SK-MEL-5 (cell line): Measurements from ENCODE around the gene KRT17. TPM values are rescaled to one million over a fixed set of nuclear protein-coding genes. Genes with fewer than 3 reads are reported as not detected.
"Not testable (repeated sequence)": the region's sequence is repeated elsewhere in the genome, so short reads cannot be mapped to it uniquely, and the experiment has no call there.

Experiments
- DNase-seq: peaks from one replicate; pipeline ENCODE4 v3.0.0-alpha.2; 2016; ENCODE audit warnings: low read depth, low spot score
- in situ Hi-C: cut with HindIII; loops from 2 replicates; pipeline ENCODE4 v1.10.0; 2016; ENCODE audit warnings: low sequenced_read_pairs, high pct_unique_total_duplicates, low pct_unique_long_range_greater_than_20kb
- total RNA-seq: library from RNA; depleted of rRNA; stranded (reverse); fragments of >200 nt; shearing (Covaris generic); gene quantifications from 2 replicates; pipeline ENCODE4 v1.2.3, GENCODE V29; 2014

The KRT17 gene
- total RNA-seq, 1 experiment from 2014 or later = not detected

DNA sequence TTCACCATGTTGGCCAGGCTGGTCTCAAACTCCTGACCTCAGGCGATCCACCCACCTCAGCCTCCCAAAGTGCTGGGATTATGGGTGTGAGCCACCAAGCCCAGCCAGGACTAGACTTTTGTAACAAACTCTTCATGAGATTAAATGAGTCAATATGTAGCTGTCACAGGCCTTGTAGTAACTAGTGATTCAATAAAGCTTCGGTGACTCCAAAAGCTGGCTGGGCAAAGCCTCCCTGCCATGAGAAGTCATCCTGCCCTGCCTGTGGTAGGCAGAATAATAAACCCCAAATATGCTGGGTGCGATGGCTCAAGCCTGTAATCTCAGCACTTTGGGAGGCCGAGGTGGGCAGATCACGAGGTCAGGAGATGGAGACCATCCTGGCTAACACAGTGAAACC lies 16.2 kb upstream of the KRT17 start:
- DNase-seq, in situ Hi-C loops: not testable (repeated sequence)

DNA sequence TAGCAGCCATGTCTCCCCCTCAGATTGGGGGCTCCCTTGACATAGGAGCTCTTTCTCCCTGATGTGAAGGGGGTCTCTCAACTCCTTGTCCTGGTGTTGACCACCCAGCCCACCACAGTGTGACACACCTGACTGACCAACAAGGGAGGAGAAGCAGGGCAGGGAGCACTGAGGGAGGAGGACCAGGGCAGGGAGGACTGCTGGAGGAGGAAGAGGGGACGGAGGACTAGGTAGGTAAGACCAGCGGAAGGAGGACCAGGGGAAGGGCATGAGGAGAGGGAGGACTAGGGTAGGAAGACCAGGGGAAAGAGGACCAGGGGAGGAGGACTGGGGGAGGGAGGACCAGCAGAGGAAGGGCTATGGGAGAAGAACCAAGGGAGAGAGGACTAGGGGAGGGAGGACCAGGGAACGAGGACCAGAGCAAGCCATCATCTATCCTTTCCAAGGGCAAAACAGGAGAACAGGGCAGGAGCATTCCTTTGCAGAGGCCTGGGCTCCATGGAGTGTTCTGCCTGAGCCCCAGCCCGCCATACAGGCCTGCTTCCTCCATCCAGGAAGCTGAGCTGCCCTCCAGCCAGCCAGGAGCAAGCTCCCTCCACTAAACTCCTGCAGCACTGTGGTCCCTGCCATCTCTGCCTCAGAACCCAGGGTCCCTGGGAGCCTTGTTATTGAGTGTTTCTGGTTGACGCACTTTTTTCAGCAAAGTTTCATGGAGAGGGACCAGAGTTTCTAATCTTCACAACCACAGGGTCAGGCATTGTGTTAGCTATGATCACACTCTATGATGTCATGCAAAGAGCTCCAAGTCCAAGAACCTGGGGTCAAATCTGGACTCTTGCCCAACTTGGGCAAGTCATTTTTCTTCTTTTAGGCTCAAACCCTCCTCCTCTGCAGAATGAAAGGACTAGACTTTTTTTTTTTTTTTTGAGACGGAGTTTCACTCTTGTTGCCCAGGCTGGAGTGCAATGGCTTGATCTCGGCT lies 15.4 kb upstream of the KRT17 start:
- in situ Hi-C loops = no loop called here
- DNase-seq = no peak

DNA sequence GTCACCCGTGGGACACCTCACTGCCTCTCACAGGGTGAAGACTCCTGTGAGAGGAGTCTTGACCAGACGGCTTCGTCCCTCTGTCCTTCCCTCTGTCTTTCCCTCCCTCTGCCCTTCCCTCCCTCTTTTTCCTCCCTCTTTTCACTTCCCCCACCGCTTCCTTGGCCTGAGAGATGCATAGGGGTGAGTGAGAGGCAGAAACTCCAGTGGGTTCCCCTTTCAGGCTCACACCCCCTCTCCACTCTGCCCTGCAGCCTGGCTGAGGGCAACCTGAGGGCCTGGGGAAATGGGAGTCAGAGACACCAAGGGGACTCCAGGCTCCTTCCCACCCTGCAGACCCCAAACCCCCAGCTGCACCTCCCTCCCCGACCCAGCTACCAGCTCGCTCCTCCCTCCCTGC lies 14.6 kb upstream of the KRT17 start:
- in situ Hi-C loops = no loop called here
- DNase-seq = no peak

DNA sequence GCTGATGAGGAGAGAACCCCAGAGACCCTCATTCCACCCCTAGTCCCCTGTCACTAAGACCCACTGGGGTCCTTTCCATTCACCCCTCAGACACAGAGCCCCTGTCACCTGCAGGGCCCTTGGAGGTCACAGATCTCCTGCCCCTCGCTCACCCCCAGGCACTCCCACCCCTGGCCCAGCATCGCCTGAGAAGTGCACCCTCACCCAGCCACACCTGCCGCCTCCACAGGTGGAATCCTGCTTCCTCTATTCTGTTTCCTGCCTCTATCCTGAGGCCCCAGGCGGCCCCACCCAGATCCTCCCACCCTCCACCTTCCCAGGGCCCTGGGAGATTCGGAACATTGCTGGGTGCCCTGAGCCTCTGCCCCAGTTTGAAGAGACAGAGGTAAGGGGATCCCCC lies 13.8 kb upstream of the KRT17 start:
- DNase-seq = no peak
- in situ Hi-C loops = no loop called here

DNA sequence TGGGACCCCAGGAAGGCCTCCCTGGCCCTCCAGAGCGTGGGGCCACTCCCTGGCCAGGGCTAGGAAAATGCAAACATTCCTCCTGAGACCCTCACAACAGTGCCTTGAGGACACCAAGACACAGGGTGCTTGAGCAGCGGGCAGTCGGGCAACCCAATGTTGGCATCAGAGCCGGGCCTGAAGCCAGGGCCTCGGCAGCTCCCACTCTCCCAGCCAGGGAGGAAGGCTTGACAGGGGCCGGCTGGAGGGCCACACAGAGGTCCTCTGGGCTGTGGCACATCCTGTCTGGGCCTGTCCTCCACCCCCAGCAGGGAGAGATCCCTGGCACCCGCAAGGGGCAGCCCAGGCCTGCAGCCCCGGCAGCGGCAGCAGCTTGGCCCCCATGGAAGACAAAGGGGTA lies 12.3 kb upstream of the KRT17 start:
- in situ Hi-C loops = no loop called here
- no peak for DNase-seq

DNA sequence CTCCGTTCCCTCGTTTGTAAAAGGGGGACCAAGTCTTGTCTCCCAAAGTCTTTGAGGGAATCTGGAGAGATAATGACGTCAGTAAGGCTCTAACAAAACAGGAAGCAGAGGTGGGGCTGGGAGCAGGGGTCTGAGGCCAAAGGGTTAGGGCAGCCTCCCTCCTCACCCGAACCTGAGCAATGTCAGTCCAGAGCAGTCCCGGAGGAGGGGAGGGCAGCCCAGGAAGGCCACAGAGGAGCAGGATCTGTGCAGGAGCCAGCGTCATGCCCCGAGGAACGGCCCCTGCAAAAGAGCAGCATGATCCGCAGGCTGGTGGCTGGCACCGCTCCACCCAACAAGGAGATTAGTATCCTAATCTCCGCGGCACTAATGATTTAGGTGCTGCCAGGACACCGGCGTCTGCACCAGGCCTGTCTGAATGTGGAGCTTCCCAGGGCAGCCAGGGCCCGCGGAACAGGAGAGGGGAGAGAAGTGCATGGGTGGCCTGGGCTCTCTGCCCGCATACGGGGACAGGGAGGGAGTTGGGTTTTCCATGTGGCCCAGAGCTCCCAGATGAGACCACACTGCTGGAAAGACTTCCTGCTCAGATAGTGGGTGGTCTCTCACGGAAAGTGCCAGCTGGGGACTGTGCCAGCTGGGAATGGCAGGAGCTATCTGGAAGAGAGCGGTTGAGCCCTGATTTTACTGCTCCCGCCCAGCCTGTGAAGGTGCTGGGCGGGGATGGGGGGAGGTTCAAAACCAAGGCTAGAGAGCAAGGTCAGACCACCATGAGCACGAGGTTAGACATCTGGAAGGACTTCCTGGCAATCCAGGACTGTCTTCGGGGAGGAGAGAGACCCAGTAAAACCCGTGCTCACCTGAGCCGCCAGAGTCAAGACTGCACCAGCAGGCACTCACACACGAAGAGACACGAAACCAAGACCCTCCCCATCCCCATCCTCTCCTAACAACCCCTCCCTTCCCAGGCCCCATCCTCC lies 11.0 kb upstream of the KRT17 start:
- no peak for DNase-seq
- in situ Hi-C loops = no loop called here

DNA sequence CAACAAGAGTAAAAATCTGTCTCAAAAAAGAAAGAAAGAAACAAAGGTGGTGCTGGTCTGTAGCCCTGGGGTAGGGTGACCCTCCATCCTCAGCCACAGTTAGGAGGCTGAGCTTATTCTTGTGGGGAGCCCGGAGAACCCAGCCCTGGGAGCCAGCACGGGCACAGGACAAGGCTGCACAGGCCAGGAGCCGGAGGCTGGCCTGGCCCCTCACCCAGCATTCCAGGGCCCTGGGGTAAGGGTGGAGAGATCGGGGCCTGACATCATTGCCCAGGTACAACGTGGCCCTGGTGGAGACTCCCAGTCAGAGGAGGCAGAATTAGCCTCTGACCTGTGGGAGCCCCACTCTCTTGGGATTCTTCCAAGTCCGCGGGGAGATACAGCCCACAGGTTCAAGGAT lies 10.3 kb upstream of the KRT17 start:
- no peak for DNase-seq
- in situ Hi-C loops = no loop called here

DNA sequence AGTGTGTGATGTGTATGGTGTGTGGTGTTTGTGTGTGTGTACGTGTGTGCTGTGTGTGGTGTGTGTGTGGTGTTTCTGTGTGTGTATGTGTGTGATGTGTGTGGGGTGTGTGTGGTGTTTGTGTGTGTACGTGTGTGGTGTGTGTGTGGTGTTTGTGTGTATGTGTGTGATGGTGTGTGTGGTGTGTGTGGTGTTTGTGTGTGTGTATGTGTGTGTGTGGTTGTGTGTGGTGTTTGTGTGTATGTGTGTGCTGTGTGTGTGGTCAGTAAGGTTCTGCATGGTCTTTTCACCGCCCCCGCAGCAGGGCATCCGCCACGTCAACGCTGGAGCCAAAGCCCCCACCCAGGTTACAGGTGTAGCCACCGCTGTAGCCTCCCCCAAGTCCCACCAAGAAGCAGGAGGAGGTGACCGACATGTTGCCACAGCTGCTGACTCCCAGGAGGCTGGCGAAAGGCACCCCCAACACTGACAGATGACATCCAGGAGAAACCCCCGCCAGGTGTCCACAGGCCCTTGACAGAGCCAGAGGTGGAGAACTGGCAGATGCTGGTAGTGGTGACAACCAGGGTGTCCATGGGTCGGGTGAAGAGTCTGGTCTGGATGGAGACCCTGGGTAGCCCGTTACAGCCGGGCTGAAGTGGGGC lies 9.3 kb upstream of the KRT17 start:
- in situ Hi-C loops = no loop called here

DNA sequence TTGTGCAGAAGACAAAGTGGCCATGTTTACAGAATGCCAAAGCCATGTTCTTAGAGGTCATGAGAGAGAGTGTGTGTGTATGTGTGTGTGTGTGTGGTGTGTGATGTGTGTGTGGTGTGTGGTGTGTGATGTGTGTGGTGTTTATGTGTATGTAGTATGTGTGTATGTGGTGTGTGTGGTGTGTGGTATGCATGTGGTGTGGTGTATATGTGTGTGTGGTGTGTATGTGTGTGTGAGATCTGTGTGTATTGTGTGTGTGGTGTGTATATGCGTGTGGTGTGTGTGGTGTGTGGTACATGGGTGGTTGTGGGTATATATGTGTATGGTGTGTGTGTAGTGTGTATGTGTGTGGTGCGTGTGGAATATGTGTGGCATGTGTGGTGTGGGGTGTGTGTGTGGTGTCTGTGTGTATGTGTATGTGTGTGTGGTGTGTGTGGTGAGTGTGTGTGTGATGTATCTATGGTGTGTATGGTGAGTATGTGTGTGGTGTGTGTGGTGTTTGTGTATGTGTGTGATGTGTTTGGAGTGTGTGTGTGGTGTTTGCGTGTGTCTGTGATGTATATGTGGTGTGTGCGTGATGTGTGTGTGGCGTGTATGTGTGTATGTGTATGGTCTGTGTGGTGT lies 8.2 kb upstream of the KRT17 start:
- in situ Hi-C loops = no loop called here
- DNase-seq = no peak

More for the DNA sequence above, 9.3 kb upstream of the KRT17 start:
- no peak for DNase-seq

DNA sequence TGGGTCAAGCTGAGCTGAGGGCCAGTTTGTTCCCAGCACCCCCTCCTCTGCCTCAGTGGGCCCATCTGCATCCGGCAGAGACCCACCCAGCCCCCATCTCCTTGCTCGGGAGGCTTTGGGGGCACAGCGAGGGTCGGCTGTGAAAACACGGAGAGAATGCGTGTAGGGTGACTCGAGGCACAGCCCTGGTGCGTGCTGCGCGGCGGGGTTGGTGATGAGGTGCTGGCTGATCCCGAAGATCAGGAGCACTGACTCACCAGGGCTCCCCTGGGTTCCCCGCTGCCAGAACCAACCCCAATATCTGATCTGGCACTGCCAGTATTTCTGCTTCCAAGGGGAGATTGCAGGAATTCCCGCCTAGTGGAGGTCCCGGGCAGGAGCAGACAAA lies 7.5 kb upstream of the KRT17 start:
- DNase-seq = no peak
- in situ Hi-C loops = no loop called here

DNA sequence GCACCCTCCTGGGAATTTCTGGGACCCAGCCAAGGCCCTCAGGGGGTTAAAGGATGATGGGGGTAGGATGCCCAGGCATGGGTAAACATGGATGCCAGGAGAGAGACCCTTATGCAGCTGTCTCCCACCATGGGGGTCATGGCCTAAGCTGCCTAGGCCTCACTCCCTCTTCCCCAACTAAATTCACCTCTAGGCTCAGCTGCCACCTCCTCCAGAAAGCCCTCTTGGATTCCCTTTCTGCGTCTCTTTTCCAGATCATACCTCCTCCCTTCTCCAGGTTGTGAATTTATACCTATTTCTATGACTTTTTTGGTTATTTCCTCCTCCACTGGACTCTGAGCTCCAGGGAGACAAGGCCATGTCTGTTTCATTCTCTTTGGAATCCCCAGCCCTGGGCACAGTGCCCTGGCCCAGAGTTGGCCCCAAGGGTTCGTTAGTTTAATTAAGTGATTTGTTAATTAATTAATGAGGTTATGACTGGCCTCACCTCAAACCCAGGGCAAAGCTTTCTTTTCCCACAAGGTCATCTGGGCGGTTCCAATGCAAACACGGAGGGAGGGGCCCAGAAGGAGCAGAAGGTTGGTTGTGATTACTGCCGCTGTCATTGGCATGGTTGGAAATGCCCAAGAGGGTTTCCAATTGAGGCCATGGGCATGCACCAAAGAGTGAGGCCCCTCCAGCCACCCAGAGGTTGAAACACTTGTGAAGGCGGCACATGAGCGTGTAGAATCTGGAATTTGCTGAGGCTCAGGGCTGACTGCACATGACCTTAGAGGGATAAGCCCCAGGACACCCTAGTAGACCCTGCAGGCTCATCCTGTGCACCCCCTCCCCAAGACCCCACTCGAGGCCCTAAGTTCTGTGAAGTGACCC lies 6.9 kb upstream of the KRT17 start:
- in situ Hi-C loops = no loop called here

DNA sequence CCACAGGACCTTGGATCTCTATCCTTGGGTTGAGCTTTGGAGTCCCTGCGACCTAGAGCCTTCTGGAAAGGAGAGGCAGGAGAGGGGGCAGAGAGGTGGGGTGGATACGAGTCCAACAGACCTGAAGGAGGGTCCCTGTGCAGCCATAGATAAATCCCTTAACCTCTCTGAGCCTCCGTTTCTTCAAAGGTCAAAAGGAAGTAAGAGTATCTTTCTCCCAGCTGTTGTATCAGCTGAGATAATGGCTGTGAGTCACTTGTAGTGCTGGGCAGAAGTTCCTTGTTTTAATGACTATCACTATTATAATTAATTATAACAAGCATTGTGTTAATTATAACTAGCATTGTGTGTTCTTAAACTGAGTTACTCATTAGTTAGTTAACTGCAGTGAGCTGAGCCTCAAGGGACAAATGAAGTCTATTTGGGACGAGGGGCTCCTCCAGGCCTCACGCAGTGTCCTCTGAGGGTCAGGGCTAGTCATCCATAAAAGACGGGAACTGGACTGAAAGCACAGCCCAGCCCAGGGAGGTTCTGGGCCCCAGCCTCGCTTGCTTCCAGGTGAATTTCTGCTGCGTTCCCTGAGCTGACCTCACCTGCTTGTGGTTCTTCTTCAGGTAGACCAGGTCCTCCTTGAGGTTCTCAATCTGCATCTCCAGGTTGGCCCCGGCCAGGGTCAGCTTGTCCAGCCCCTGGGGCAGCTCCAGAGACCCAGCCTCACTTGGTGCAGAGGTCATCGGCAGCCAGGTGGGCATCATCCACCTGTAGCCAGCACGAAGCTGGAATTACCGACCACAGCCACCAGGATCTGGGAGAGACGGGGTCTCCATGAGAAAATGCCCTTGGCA lies 5.7 kb upstream of the KRT17 start:
- no peak for DNase-seq
- in situ Hi-C loops = no loop called here

More for the DNA sequence above, 6.9 kb upstream of the KRT17 start:
- DNase-seq = no peak

DNA sequence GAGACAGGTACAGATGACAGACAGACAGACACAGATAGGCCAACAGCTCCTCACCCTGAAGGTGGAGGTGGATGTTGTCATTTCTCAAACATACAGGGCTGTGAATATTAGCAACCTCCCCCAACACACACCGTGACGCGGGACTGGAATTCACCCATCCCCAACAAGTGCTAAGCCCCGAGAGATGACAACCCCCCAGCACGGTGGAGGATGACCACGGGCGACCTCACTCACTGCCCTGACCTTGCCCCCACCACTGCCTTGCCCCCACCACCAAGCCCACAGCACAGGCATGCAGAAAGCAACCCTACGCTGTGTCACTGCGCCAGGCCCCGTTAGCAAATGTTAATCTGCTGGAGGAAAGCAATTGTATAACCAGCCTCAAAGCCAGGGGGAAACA lies 4.9 kb upstream of the KRT17 start:
- no peak for DNase-seq
- in situ Hi-C loops = no loop called here

DNA sequence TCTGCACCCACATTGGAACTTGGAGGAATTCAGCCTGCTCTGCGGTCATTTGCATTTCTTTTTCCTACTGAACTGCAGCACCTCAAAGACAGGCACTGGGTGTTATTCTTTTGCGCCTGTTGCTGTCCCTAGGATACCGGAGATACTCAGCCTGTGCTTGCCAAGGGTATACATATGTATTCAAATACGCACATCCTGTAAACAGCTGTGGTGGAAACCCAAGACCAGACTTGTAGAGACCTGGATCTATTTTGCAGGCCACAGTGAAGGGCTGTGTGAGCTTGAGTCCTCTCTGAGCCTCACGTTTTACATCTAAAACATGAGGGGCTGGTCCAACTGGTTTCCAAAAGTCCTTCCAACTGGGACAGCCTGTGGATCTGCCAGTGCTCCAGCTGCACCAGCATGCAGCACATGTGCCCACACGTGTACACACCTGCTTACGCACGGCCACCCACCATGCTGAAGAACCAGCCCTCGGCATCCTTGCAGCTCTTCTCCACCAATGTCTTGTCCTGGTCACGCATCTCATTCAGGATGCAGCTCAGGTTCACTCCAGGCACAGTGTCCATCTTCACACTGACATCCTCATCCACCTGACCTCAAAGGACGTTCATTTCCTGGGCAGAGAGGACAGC lies 4.4 kb upstream of the KRT17 start:
- in situ Hi-C loops, DNase-seq: not testable (repeated sequence)

DNA sequence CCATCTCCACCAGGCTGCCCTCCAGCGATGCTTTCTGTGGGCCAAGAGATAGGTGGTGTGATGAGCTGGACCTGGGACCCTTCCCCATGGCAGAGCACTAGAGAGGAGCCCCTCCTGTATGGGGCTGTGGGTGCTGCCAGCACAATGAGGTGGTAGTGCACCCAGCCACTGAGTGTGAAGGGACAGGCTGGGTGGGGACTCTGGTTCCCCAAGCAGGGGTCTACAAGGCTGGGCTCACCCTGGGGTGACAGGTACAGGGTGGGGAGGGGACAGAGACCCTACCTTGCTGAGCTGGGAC lies 3.6 kb upstream of the KRT17 start:
- in situ Hi-C loops, DNase-seq: not testable (repeated sequence)
